H1 (cell line): ENCODE data around the gene ZNF581. TPM values are rescaled to one million over a fixed set of nuclear protein-coding genes. Genes with fewer than 3 reads are reported as not detected.

ENCODE experiments used
- BACH1 ChIP-seq: IDR thresholded peaks from 2 replicates; pipeline ENCODE4 v1.6.1; 2012; ENCODE audit warnings: low read length, improper control_type of control experiment
- JUND ChIP-seq: IDR thresholded peaks from 2 replicates; pipeline ENCODE4 v1.6.1; 2011; ENCODE audit warnings: mild to moderate bottlenecking, improper control_type of control experiment, low read length
- POU5F1 ChIP-seq: IDR thresholded peaks from 2 replicates; pipeline ENCODE4 v1.6.1; 2011; ENCODE audit warnings: low read depth, mild to moderate bottlenecking, low read length, moderate library complexity
- TAF7 ChIP-seq: optimal IDR thresholded peaks from 2 replicates; pipeline ENCODE3; 2011; ENCODE audit warnings: low read depth, mild to moderate bottlenecking, inconsistent platforms, low read length, moderate library complexity, borderline replicate concordance
- polyA plus RNA-seq, 7 experiments: library from polyadenylated mRNA; depleted of rRNA in 3 of 7; stranded (reverse) in 5 of 7; unstranded in 2 of 7; fragments of >200 nt in 5 of 7; fragments of 200-250 nt in 2 of 7; gene quantifications; 1 replicate in 5 of 7; 2 replicates in 1 of 7; 4 replicates in 1 of 7; pipeline versions ENCODE4 v1.2.1 to v1.2.3, GENCODE V29; 2011 to 2013; ENCODE audit warnings: missing spikeins in 2 of 7, mixed read lengths in 2 of 7
- total RNA-seq: library from RNA; stranded (reverse); fragmentation: NEBNext Ultra II Directional; extraction: Animal tissue kit (Norgen Biotek cat#: 25700); gene quantifications from 2 replicates; pipeline ENCODE4 v1.2.1, GENCODE V29; 2021

ZNF581 gene
- total and polyA plus RNA-seq, 2 of the 8 experiments (the other 6 are each of a cell fraction or from before 2014, with no cell fraction given): 73.0 to 76.1 TPM

GRCh38 chr19:55650602-55651230, 7.3 kb downstream of the ZNF581 start (continued):
- TF ChIP-seq BACH1 (no peak), TAF7 (no peak), POU5F1 (no peak), JUND (no peak)
